ENCODE data around the gene FLVCR1.
"Not testable (repeated sequence)": the region's sequence is repeated elsewhere in the genome, so short reads cannot be mapped to it uniquely, and the experiment has no call there.

Gene FLVCR1

DNA sequence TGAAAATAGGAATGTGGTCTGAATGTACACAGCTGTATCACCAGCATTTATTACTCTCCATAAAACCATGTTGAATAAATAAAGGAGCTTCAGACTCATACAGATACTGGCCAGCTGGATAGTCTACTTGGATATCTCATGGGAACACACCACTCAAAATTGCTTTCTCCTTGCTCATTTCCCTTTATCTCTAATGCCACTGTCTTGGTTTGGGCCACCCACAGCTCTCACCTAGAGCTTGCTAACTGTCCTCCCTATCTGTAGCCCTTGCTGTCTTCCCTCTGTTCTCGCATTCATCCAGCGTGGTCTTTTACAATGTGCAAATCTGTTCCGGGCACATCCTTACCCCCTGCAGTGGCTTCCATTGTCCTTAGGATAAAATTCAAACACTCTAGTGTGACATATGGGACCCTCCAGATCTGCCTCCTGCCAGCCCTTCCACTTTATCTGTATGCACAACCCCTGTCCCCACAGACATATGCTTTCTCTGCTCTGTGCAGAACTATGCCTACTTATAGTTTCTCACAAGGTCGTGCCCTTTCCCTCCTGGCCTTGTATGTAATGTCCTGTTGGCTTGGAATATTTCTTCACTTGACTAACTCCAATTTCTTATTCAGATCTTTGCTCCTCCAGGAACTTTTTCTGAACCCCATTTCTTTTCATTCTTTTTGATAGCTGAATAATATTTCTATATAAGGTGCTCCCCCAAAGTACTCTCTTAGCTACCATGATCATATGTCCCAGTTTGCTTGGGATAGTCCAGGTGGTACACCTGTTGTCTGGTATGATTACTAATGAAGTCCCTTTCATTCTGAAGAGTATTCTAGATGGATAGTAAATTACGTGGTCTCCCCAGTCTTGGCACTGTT lies 2.9 kb downstream of the FLVCR1 start:
- FAIRE-seq: no peak

DNA sequence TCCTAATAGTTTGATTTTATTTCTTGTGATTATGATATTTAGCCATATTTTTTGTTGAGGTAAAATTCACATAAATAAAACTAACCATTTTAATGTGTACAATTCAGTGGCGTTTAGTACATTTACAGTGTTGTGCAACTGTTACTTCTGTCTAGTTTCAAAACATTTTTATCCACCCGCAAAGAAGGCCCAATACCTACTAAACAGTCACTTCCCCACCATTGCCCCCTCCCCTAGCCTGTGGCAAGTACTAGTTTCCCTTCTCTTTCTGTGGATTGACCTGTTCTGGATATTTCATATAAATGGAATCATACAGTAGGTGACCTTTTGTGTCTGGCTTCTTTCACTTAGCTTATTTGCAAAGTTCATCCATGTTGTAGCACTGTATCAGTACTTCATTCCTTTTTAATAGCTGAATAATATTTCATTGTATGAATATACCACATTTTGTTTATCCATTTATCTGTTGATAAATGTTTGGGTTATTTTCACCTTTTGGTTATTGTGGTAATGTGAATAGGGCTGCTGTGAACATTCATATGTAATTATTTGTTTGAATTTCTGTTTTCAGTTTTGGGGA lies 4.1 kb downstream of the FLVCR1 start:
- FAIRE-seq: no peak

DNA sequence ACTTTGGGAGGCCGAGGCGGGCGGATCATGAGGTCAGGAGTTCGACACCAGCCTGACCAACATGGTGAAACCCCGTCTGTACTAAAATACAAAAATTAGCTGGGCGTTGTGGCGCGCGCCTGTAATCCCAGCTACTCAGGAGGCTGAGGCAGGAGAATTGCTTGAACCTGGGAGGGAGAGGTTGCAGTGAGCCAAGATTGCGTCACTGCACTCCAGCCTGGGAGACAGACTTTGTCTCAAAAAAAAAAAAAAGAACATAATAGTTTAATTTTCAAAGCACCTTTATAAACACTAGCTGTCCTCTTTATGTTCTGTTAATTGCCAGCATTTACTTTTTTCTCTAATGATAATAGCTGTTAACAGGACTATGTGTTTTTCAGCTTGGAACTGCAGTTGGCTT lies 5.3 kb downstream of the FLVCR1 start:
- not testable (repeated sequence) for FAIRE-seq

DNA sequence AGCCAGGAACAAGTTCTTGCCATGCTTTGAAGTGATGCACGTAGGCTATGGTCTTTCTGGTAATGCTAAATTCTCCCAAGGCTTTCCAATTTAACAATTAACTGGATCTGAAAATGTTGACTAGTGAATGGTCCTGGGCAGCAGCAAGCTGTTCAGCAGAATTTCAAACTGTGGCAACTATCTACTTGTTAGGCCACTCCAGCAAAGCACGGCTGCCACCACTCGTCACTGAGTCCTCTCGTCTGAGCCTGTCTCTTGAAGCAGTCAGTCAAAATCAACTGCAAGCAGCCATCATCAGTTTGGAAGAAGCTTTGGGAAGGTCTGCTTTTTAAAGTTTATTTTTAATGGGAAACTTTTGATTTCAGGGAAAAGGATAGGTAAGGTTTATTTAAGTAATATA lies 6.1 kb downstream of the FLVCR1 start:
- FAIRE-seq: no peak

DNA sequence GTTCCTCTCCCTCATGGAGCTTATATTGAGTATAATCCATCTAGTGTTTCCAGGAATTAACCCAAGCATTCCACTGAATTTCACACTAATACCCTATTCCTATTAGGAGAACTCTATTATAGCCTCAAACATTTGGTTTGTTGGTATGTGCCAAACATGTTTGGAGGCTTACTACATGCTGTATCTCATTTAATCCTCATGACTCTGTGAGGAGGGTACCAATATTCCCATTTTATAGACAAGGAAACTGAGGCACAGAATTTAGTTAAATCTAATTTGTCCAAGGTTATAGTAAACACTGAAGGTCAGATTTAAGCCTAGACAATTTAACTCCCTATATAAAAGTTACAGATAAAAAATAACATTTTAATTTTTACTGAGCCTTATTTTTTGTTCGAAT lies 9.1 kb downstream of the FLVCR1 start:
- no peak for FAIRE-seq

DNA sequence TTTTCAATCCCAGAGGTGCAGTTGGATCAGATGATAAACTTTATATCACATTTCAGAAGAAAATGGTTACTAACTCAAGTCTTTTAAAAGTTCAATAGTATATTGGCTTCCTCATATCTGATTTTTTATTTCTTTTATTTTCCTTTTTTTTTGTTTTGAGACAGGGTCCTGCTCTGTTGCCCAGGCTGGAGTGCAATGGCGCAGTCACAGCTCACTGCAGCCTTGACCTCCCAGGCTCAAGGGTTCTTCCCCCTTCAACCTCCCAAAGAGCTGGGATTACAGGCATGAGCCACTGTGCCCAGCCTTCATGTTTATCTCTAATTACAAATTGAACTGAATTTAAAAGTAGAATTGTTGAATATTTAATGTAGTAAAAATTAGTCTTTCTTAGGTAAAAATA lies 13.9 kb downstream of the FLVCR1 start:
- no peak for FAIRE-seq

DNA sequence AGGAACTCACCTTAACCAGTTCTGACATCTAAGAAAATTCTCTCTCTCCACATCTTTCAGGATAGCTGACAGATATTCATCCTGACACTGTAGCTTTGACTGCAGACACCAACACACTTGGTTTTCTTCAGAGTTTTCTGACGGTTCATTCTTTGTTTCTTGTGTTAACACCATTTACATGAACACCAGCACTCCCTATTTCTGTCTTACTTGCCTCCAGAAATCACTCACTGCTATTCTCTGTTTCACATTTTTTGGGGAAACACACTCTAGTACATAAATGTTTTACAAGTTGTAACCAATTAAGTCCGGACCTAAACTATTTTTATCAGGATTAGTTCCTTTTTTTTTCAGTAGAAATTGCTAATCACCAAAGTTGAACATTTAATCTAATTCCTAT lies 15.4 kb downstream of the FLVCR1 start:
- FAIRE-seq: no peak

DNA sequence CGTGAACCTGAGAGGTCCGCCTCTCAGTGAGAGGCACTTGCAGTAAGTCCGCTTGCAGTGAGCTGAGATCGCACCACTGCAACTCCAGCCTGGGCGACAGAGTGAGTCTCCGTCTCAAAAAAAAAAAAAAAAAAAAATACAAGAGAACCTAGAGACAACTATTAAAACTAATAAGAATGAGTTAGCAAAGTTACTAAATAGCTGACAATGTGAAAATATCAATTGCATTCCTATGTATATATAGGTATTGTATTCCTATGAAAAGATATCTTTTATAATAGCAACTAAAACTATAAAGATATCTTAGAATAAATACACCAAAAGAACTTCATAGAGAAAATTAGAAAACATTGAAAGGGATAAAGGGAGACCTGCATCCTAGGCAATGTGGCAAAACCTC lies 20.3 kb downstream of the FLVCR1 start:
- FAIRE-seq: no peak

DNA sequence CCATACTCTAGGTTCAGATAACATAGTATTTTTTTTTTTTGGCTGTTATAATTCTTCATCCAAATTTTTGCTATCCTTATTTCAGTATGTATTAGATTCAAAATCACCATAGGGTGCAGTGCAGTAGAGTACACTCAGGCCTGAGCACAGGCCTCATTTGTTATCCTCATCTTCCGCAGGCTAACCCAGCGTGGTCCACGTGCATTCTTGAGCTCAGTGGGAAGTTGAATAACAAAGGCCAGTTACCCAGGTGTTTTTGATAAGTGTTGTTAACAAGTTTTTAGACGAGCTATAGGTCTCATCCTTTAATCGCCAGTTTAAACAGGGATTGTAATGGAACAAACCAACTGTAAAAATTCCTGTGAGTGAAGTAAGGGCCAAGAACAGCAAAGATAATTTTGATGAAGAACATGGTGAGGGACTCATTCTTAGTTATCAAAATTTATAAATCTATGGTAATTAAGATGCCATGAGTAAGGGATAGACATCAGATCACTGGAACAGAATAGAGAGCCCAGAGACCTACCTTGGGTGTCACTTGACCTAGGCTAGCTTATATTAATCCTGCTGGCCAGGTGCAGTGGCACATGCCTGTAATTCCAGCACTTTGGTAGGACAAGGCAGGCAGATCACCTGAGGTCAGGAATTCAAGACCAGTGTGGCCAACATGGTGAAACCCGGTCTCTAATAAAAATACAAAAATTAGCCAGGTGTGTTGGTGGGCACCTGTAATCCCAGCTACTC lies 22.0 kb downstream of the FLVCR1 start:
- no peak for FAIRE-seq

DNA sequence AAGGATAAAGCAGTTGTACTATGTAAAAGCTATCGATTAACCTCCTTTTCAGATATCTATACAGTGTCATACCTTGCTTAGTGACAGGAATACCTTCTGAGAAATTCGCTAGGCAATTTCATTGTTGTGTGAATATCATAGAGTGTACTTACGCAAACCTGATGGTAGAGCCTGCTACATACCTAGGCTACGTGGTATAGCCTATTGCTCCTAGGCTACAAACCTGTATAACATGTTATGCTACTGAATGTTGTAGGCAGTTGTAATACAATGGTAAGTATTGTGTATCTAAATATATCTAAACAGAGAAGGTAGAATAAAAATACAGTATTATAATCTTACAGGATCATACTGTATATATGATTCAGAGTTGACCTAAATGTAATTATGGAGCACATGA lies 26.5 kb downstream of the FLVCR1 start:
- FAIRE-seq: no peak

DNA sequence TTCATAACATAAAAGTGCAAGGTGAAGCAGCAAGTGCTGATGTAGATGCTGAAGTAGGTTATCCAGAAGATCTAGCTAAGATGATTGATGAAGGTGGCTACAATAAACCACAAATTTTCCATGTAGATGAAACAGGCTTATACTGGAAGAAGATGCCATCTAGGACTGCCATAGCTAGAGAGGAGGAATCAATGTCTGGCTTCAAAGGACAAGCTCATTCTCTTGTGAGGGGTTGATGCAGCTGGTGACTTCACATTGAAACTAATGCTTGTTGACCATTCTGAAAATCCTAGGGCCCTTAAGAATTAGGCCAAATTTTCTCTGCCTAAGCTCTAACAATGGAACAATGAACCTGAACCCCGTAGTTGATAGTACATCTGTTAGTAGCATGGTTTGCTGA lies 34.0 kb downstream of the FLVCR1 start:
- FAIRE-seq: no peak

DNA sequence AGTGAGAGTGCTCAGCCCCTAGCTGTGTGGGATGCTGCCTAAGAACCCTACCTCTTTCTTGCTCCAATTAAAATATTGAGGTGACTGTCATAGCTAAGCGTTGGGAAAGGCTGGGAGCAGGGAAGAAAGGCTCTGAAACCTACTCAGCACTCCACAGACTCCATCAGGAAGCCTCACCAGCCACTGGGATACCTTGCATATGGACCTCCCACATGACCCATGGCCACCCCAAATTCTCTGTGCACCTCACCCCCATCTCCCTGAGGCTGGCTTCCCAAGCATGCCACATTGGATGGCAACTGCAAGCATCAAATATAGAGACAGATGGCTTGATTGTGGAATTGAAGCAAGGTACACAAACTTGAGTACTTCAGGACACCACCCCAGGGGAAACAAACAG lies 41.8 kb downstream of the FLVCR1 start:
- FAIRE-seq: no peak

DNA sequence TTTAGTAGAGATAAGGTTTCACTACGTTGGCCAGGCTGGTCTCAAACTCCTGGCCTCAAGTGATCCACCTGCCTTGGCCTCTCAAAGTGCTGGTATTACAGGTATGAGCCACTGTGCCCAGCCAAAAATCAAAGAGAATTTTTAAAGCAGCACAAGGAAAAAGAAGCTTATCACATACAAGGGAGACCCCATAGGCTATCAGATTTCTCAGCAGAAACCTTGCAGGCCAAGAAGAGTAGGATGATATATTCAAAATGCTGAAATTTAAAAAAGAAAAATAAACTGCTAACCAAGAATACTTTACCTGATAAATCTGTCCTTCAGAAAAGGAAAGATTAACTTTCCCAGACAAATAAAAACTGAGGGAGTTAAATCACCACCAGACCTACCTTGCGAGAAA lies 43.2 kb downstream of the FLVCR1 start:
- FAIRE-seq: no peak

DNA sequence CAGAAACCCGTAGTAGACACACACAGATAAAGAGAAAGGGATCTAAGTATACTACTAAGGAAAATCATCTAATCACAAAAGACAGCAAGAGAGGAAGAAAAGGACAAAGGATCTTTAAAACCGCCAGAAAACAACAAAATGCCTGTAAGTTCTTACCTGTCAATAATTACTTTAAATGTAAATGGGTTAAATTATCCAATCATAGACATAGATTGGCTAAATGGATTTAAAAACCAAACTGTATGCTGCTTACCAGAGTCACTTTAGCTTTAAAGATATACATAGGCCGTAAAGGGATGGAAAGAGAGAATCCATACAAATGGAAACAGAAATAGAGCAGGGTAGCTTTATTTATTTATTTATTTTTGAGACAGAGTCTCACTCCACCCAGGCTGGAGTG lies 44.0 kb downstream of the FLVCR1 start:
- FAIRE-seq: no peak

DNA sequence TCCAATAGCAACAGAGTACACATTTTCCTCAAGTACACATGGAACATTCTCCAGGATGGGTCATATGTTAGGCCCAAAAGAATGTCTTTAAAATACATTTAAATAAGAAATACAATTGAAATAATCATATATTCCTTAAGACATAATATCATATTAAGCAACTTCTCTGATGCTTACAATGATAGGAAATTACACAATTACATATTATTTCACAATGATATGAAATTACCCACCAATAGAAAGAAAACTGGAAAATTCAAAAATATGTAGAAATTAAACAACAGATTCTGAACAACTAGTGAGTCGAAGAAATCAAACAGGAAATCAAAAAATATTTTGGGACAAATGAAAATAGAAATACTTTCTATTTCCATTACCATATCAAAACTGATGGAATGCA lies 45.6 kb downstream of the FLVCR1 start:
- peak; percentile 86 for FAIRE-seq

DNA sequence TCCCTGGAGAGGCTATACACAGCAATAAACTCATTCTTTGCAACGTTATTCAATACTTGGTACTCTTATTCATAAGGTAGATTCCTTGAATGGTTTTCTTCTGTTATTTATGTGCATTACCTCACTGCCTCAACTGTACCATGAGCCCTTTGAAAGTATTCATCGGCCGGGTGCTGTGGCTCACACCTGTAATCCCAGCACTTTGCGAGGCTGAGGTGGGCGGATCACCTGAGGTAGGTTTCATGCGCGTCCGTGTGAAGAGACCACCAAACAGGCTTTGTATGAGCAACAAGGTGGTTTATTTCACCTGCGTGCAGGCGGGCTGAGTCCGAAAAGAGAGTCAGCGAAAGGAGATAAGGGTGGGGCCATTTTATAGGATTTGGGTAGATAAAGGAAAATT lies 50.0 kb downstream of the FLVCR1 start:
- not testable (repeated sequence) for FAIRE-seq

DNA sequence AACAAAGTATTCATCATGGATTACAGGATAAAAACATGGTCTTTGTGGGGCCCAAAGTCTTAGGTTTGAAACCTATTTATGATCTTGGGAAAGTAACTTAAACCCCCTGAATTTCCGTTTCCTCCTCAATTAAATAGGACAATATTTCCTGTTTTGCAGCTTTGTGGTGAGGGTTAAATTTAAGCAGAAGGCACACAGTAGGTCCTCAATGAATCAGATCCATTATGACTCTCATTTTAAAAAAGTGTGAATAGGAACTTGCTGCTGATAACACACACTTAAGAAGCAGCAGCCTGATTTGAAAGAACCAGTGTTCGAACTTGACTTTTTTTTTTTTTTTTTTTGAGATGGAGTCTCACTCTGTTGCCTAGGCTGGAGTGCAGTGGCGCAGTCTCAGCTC lies 50.9 kb downstream of the FLVCR1 start:
- no peak for FAIRE-seq

DNA sequence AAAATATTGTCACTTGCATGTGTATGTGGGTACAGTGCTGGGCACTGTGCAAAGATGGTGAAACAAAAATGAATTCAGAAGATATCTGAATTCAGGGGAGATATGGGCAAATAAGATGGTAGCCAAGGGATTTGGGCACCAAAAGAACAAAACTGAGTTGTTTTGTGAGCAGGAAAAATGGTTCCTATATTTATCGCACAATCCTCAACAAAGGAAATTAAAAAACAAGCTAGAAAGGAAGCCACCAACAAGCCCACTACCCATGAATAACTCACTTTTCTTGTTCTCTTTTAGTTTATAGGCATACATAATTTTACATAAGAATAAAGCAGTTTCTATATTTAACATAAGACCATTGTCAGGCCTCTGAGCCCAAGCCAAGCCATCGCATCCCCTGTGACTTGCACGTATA lies 51.6 kb downstream of the FLVCR1 start:
- no peak for FAIRE-seq

DNA sequence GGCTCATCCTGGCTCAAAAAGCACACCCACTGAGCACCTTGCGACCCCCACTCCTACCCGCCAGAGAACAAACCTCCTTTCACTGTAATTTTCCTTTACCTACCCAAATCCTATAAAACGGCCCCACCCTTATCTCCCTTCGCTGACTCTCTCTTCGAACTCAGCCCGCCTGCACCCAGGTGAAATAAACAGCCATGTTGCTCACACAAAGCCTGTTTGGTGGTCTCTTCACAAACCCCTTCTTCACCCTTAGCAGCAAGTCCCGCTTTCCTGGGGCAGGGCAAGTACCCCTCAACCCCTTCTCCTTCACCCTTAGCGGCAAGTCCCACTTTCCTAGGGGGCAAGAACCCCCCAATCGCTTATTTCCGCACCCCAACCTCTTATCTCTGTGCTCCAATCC lies 52.1 kb downstream of the FLVCR1 start:
- FAIRE-seq: not testable (repeated sequence)

DNA sequence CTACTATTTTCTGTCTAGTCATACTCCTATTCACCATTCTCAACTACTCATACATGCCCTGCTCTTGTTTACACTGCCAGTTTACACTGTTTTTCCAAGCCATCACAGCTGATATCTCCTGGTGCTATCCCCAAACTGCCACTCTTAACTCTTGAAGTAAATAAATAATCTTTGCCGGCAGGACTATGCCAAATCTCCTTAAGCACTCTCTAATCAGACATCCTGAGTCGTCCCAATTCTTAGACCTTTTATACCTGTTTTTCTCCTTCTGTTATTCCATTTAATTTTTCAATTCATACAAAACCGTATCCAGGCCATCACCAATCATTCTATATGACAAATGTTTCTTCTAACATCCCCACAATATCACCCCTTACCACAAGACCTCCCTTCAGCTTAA lies 55.6 kb downstream of the FLVCR1 start:
- not testable (repeated sequence) for FAIRE-seq

DNA sequence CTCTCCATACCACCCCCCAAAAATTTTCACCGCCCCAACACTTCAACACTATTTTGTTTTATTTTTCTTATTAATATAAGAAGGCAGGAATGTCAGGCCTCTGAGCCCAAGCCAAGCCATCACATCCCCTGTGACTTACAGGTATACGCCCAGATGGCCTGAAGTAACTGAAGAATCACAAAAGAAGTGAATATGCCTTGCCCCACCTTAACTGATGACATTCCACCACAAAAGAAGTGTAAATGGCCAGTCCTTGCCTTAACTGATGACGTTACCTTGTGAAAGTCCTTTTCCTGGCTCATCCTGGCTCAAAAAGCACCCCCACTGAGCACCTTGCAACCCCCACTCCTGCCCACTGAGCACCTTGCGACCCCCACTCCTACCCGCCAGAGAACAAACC lies 56.0 kb downstream of the FLVCR1 start:
- not testable (repeated sequence) for FAIRE-seq

DNA sequence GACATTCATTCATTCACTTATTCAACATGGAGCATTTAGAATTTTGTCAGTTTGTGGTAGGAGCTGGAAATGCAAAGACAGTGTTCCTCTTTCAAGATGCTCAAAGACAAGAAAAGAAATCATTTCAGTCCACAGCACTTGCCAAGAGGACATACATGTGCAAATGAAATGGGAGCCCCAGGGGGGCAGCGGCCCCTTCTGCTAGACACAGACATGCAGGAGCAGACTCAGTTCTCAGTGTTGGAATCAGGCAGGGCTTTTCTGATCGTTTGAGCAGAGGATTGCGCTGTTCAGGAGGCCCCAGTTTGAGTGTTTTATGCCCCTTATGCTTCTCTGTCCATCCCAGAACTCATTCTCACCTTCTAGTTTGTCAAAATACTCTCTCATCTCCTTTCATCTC lies 56.7 kb downstream of the FLVCR1 start:
- no peak for FAIRE-seq

DNA sequence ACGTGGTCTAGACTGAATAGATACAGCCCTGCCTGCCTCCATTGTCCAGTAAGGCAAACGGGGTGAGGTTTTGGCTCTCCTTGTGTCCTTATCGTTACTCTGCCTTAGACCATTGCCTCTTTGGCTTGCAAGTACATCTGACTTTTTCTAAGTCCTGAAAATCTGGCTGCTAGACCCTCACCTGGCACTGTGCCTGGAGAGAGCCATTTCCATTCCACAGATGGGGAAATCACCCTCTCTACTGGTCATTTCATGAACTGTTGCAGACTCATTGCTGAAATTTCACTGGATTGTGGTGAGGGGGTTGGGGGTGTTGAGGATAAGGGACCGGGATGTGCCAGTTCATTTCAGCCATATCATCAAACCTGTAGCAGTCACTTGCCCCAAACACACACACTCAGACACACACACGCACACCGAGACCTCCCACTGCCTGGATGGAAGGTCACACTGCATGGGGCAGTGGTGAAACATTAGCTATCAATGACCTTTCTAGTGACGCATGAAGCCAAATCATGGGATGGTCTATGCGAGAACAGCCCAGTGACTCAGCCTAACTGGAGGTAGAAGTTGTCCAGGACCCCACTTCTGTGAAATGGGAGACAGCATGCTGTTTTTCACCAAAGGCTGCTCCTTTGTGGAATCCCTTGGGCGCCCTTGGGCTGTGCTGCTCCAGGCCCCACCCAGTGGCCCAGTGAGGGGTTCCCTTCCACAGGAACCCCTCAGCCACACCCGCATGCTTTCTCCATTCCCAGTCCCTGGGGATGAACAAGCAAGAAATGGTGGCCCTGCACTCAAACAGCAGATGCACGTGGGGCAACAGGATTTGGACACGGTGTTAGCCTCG lies 57.4 kb downstream of the FLVCR1 start:
- FAIRE-seq: no peak

Measured in TTC549 (cell line).